OCI-LY3 (cell line): ENCODE results near the gene ERO1A.

Experiments used
- H2AFZ ChIP-seq: fragments of 200-600, 300-600 bp; shearing (Covaris generic); 2 replicates; pipeline ENCODE4 v1.6.0; 2014; ENCODE audit warnings: antibody characterized with exemption, low read depth, low read length
- H3K27ac ChIP-seq: fragments of 200-600, 300-600 bp; sonication (generic); 2 replicates; pipeline ENCODE4 v1.5.1; 2014; ENCODE audit warnings: mild to moderate bottlenecking, low read length, moderate library complexity, mixed read lengths
- H3K27me3 ChIP-seq: fragments of 200-600, 300-600 bp; sonication (generic); 2 replicates; pipeline ENCODE4 v1.6.1; 2014; ENCODE audit warnings: low read depth, low read length, mixed read lengths
- H3K36me3 ChIP-seq: fragments of 200-600, 300-600 bp; sonication (generic); replicated peaks from 2 replicates; pipeline ENCODE3; 2014; ENCODE audit warnings: low read depth, low read length, mixed read lengths
- H3K4me1 ChIP-seq: fragments of 300-600, 200-600 bp; sonication (generic); 2 replicates; pipeline ENCODE4 v1.6.1; 2014; ENCODE audit warnings: low read length, mixed read lengths
- H3K4me2 ChIP-seq: fragments of 200-600, 300-600 bp; sonication (generic); 2 replicates; pipeline ENCODE4 v1.6.1; 2014; ENCODE audit warnings: low read length, mixed read lengths
- H3K4me3 ChIP-seq: fragments of 300-600, 200-600 bp; sonication (generic); 2 replicates; pipeline ENCODE4 v1.5.1; 2014; ENCODE audit warnings: antibody characterized with exemption, mild to moderate bottlenecking, low read length, moderate library complexity
- H3K79me2 ChIP-seq: fragments of 300-600, 200-600 bp; shearing (Covaris generic); 2 replicates; pipeline ENCODE4 v1.6.1; 2014; ENCODE audit warnings: mild to moderate bottlenecking, low read length, mixed read lengths
- H3K9ac ChIP-seq: fragments of 300-600, 200-600 bp; shearing (Covaris generic); 2 replicates; pipeline ENCODE4 v1.6.0; 2014; ENCODE audit warnings: mild to moderate bottlenecking, low read length, moderate library complexity
- H3K9me3 ChIP-seq: fragments of 200-600, 300-600 bp; shearing (Covaris generic); 2 replicates; pipeline ENCODE4 v1.6.1; 2014; ENCODE audit warnings: low read length, mixed read lengths; ENCODE audit not compliant: insufficient read depth
- H4K20me1 ChIP-seq: fragments of 200-600, 300-600 bp; sonication (generic); 2 replicates; pipeline ENCODE4 v1.6.1; 2016; ENCODE audit warnings: low read length, mixed read lengths; ENCODE audit not compliant: insufficient read depth
- EZH2phosphoT487 ChIP-seq: fragments of 200-600 bp; shearing (Covaris generic); IDR thresholded peaks from 2 replicates; pipeline ENCODE4 v1.6.1; 2018; ENCODE audit warnings: antibody characterized with exemption, mixed run types, low read depth
- TF ChIP-seq, protein P1 (sequence below): fragments of 200-600, 300-600 bp; sonication (generic); IDR thresholded peaks from 2 replicates; pipeline ENCODE4 v1.5.1; 2014; ENCODE audit warnings: antibody characterized with exemption, low read length, low read depth

The ERO1A gene

DNA sequence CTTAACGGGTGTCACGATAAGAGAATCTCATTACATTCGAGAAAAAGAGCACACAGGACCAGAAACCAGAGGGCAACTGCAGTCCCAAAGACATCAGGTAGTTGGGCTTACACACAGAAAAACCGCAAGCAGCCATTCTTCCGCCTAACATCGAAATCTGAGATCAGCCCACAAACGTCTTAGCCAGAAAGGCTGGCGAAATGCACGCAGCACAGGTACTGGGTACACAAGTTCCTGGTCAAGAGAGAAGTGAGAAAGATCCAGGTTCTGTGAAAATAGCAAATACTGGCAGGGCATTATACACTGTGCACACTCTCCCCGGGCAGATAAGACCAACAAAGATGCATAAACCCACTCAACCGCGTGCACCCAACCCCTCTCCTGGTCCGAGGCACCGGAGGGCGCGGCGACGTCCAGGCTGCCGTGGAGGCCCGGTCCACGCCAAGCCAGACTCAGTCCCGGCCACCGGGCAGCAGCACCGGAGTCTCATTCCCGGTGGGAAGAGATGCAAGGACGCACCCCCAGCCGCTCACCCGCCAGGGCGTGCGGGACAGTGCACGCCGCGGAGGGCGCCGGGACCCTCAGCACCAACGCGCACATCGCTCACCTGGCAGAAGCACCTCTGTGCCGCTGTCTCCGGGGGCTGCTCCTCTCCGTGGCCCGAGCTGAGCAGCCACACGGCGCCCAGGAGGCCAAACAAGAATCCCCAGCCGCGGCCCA is 437 bp downstream of the ERO1A start:
- H3K27me3 ChIP-seq: no peaks in the 10 kb centered on the region
- peaks cover 38% of the 10 kb centered on the region for H4K20me1 ChIP-seq
- peak overlapping the region; percentile 81 for H3K9ac ChIP-seq
- no peaks in the 10 kb centered on the region for H3K9me3 ChIP-seq
- H3K4me2 ChIP-seq: peak overlapping the region; percentile 91
- H2AFZ ChIP-seq: peak overlapping the region; percentile 75
- H3K27ac ChIP-seq: peak overlapping the region; percentile 54
- H3K4me1 ChIP-seq: peaks cover 11% of the 10 kb centered on the region
- TF ChIP-seq EZH2phosphoT487: no peak
- TF ChIP-seq, protein P1, sequence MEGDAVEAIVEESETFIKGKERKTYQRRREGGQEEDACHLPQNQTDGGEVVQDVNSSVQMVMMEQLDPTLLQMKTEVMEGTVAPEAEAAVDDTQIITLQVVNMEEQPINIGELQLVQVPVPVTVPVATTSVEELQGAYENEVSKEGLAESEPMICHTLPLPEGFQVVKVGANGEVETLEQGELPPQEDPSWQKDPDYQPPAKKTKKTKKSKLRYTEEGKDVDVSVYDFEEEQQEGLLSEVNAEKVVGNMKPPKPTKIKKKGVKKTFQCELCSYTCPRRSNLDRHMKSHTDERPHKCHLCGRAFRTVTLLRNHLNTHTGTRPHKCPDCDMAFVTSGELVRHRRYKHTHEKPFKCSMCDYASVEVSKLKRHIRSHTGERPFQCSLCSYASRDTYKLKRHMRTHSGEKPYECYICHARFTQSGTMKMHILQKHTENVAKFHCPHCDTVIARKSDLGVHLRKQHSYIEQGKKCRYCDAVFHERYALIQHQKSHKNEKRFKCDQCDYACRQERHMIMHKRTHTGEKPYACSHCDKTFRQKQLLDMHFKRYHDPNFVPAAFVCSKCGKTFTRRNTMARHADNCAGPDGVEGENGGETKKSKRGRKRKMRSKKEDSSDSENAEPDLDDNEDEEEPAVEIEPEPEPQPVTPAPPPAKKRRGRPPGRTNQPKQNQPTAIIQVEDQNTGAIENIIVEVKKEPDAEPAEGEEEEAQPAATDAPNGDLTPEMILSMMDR: no peak
- H3K79me2 ChIP-seq: peaks cover 55% of the 10 kb centered on the region
- H3K36me3 ChIP-seq: peaks cover 5% of the 10 kb centered on the region
- H3K4me3 ChIP-seq: peak overlapping the region; percentile 80

DNA sequence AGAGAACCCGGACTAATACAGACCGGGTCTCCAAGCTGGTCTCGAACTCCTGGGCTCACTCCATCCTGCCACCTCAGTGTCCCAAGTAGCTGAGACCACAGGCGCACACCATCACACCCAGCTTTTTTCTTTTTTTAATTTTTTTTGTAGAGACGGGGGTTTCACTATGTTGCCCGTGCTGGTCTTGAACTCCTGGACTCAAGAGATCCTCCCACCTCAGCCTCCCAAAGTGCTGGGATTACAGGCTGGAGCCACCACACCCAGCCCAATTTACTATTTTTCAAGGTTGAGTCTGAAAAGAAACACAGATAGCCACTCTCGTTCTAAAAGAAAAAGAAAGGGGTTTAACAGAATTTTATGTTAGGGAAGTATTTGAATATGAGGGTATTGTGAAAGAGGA is 1.8 kb downstream of the ERO1A start:
- Histone ChIP-seq H3K9me3 (no peaks in the 10 kb centered on the region), H3K79me2 (peaks cover 69% of the 10 kb centered on the region), H3K4me3 (no peak overlapping the region), H3K27ac (no peak overlapping the region), H4K20me1 (peaks cover 50% of the 10 kb centered on the region), H3K36me3 (peaks cover 5% of the 10 kb centered on the region), H3K27me3 (no peaks in the 10 kb centered on the region), H3K4me1 (peaks cover 11% of the 10 kb centered on the region), H3K9ac (no peak overlapping the region), H3K4me2 (0 out of 2 replicates have a peak overlapping the region, but pooled peaks have one; percentile 91), H2AFZ (no peak overlapping the region)
- TF ChIP-seq, protein P1: no peak
- no peak for TF ChIP-seq EZH2phosphoT487

DNA sequence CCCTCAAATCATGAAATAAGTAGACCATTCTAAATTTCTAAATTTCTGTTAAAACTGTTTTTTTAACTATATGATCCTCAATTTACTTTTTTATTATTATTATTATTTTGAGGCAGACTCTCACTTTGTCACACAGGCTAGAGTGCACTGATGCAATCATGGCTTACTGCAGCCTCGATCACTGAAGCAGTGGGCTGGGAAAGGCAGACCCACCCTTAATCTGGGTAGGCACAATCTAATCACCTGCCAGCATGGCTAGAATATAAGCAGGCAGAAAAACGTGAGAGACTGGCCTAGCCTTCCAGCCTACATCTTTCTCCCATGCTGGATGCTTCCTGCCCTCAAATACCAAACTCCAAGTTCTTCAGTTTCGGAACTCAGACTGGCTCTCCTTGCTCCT is 2.3 kb downstream of the ERO1A start:
- Histone ChIP-seq H3K27me3 (no peaks in the 10 kb centered on the region), H3K4me2 (no peak overlapping the region), H3K9ac (no peak overlapping the region), H3K27ac (no peak overlapping the region), H2AFZ (no peak overlapping the region), H3K4me3 (no peak overlapping the region), H3K4me1 (peaks cover 11% of the 10 kb centered on the region), H3K79me2 (peaks cover 74% of the 10 kb centered on the region), H4K20me1 (peaks cover 55% of the 10 kb centered on the region), H3K9me3 (no peaks in the 10 kb centered on the region), H3K36me3 (peaks cover 5% of the 10 kb centered on the region)
- no peak for TF ChIP-seq EZH2phosphoT487
- TF ChIP-seq, protein P1: no peak

DNA sequence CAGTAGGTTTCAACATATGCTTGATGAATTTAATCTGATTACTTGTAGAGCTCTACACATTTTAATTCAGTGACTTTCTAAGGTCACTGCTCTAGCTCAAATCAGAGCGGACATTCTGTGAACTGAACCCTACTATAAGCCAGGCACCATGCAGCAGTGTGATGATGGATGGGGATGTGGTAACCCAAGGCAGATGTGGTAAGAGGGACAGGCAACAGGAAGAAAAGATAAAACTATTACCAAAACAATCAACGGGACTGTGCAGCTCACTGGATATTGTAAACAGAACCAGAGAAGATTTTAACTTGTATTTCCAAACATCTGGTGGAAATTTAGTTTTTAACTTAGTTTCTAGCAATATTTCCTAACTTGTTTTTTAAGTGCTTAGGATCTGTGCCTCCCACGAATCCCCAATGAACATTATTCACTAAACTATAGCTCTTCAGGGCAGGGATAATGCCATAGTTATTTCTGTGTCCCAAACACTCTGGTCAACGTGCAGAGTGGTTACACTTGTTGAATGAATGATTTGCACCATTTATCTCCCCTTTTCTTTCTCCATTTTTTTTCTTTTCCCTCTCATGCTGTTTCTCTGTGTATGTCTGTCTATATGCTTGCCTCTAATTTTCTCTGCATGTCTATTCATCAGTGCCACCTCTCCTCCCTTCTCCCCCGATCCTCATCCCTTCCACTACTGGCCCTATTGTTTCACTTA is 3.0 kb downstream of the ERO1A start:
- Histone ChIP-seq H3K4me2 (no peak overlapping the region), H3K4me3 (no peak overlapping the region), H3K9ac (no peak overlapping the region), H3K9me3 (no peaks in the 10 kb centered on the region), H3K4me1 (peaks cover 11% of the 10 kb centered on the region), H2AFZ (no peak overlapping the region), H3K79me2 (peaks cover 81% of the 10 kb centered on the region), H3K27me3 (no peaks in the 10 kb centered on the region), H4K20me1 (peaks cover 61% of the 10 kb centered on the region), H3K36me3 (peaks cover 5% of the 10 kb centered on the region), H3K27ac (no peak overlapping the region)
- TF ChIP-seq, protein P1: no peak
- no peak for TF ChIP-seq EZH2phosphoT487
